ENCODE measurements around the gene ADAMTS18. TPM values are rescaled to one million over a fixed set of nuclear protein-coding genes. Genes with fewer than 3 reads are reported as not detected.

ADAMTS18 gene
- total RNA-seq, 2 donors from 2014 or later: 2.7 TPM; not detected in 1

- intact Hi-C loops (cut with DNase I): no loop called here
- no peak for DNase-seq (ENCODE audit: low spot score)
- no peak overlapping the region for H3K27ac ChIP-seq
- WGBS: 75% methylated on average over 2 of the region's 2 CpGs
- no peaks in the 10 kb centered on the region for H3K9me3 ChIP-seq
- no peaks in the 10 kb centered on the region for H3K36me3 ChIP-seq
- TF ChIP-seq POLR2AphosphoS5 (IDR thresholded peaks at IDR 0.05) (no peak), CTCF (IDR thresholded peaks at IDR 0.05) (no peak), POLR2A (IDR thresholded peaks at IDR 0.05) (no peak)
- no peaks in the 10 kb centered on the region for H3K4me1 ChIP-seq (replicated peaks)
- no peak overlapping the region for H3K4me3 ChIP-seq
- H3K27me3 ChIP-seq (replicated peaks; ENCODE audit: insufficient read depth): no peaks in the 10 kb centered on the region
Measured at GRCh38 chr16:77399546-77399945, 35.3 kb downstream of the ADAMTS18 start.

- DNase-seq (ENCODE audit: low spot score): no peak
- H3K27ac ChIP-seq: no peak overlapping the region
- 82% methylated on average over 1 of the region's 1 CpG for WGBS
- H3K27me3 ChIP-seq (replicated peaks; ENCODE audit: insufficient read depth): no peaks in the 10 kb centered on the region
- no peaks in the 10 kb centered on the region for H3K4me1 ChIP-seq (replicated peaks)
- TF ChIP-seq CTCF (IDR thresholded peaks at IDR 0.05): no peak
- TF ChIP-seq POLR2A (IDR thresholded peaks at IDR 0.05): no peak
- no peak for TF ChIP-seq POLR2AphosphoS5 (IDR thresholded peaks at IDR 0.05)
- no peaks in the 10 kb centered on the region for H3K36me3 ChIP-seq
- intact Hi-C loops (cut with DNase I): no loop called here
- no peaks in the 10 kb centered on the region for H3K9me3 ChIP-seq
- no peak overlapping the region for H3K4me3 ChIP-seq
Measured at GRCh38 chr16:77399066-77399465, 35.8 kb downstream of the ADAMTS18 start.

- no peak for DNase-seq (ENCODE audit: low spot score)
- Histone ChIP-seq H3K4me1 (replicated peaks) (no peaks in the 10 kb centered on the region), H3K27me3 (replicated peaks; ENCODE audit: insufficient read depth) (no peaks in the 10 kb centered on the region), H3K9me3 (no peaks in the 10 kb centered on the region), H3K27ac (no peak overlapping the region), H3K36me3 (no peaks in the 10 kb centered on the region), H3K4me3 (no peak overlapping the region)
- intact Hi-C loops (cut with DNase I): no loop called here
- WGBS: 68% methylated on average over 4 of the region's 4 CpGs
- no peak for TF ChIP-seq POLR2A (IDR thresholded peaks at IDR 0.05)
- TF ChIP-seq POLR2AphosphoS5 (IDR thresholded peaks at IDR 0.05): no peak
Measured at GRCh38 chr16:77398495-77398894, 36.3 kb downstream of the ADAMTS18 start.

GRCh38 chr16:77396461-77396860 lies 38.4 kb downstream of the ADAMTS18 start:
- no peaks in the 10 kb centered on the region for H3K36me3 ChIP-seq
- 54% methylated on average over 3 of the region's 3 CpGs for WGBS
- H3K4me3 ChIP-seq: no peak overlapping the region
- no peak for DNase-seq (ENCODE audit: low spot score)
- no peaks in the 10 kb centered on the region for H3K27me3 ChIP-seq (replicated peaks; ENCODE audit: insufficient read depth)
- no peaks in the 10 kb centered on the region for H3K9me3 ChIP-seq
- H3K27ac ChIP-seq: no peak overlapping the region
- intact Hi-C loops (cut with DNase I): no loop called here
- no peaks in the 10 kb centered on the region for H3K4me1 ChIP-seq (replicated peaks)
- TF ChIP-seq CTCF (IDR thresholded peaks at IDR 0.05) (no peak), POLR2A (IDR thresholded peaks at IDR 0.05) (no peak), POLR2AphosphoS5 (IDR thresholded peaks at IDR 0.05) (no peak)

GRCh38 chr16:77394699-77395098 lies 40.1 kb downstream of the ADAMTS18 start:
- H3K27ac ChIP-seq: no peak overlapping the region
- 90% methylated on average over 2 of the region's 2 CpGs for WGBS
- H3K4me3 ChIP-seq: no peak overlapping the region
- H3K9me3 ChIP-seq: no peaks in the 10 kb centered on the region
- TF ChIP-seq CTCF (IDR thresholded peaks at IDR 0.05) (no peak), POLR2AphosphoS5 (IDR thresholded peaks at IDR 0.05) (no peak), POLR2A (IDR thresholded peaks at IDR 0.05) (no peak)
- DNase-seq (ENCODE audit: low spot score): no peak
- no peaks in the 10 kb centered on the region for H3K4me1 ChIP-seq (replicated peaks)
- intact Hi-C loops (cut with DNase I): no loop called here
- H3K27me3 ChIP-seq (replicated peaks; ENCODE audit: insufficient read depth): no peaks in the 10 kb centered on the region
- H3K36me3 ChIP-seq: no peaks in the 10 kb centered on the region

Measured in prostate gland (tissue), 2 donors.